ENCODE measurements around the gene ITCH.
"Not testable (repeated sequence)": the region's sequence is repeated elsewhere in the genome, so short reads cannot be mapped to it uniquely, and the experiment has no call there.

DNA sequence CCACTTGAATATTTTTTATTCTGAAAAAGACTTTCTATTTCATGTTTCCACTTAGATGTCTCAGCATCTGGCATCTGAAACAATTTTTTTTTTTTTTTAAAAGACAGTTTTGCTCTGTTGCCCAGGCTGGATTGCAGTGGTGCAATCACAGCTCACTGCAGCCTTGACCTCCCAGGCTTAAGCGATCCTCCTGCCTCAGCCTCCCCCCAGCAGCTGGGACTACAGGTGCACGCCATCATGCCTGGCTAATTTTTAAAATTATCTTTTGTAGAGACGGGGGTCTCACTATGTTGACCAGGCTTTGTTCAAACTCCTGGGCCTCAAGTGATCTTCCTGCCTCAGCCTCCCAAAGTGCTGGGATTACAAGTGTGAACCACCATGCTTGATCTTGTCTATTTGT, 42.9 kb downstream of the ITCH start:
- TF ChIP-seq, protein P1, sequence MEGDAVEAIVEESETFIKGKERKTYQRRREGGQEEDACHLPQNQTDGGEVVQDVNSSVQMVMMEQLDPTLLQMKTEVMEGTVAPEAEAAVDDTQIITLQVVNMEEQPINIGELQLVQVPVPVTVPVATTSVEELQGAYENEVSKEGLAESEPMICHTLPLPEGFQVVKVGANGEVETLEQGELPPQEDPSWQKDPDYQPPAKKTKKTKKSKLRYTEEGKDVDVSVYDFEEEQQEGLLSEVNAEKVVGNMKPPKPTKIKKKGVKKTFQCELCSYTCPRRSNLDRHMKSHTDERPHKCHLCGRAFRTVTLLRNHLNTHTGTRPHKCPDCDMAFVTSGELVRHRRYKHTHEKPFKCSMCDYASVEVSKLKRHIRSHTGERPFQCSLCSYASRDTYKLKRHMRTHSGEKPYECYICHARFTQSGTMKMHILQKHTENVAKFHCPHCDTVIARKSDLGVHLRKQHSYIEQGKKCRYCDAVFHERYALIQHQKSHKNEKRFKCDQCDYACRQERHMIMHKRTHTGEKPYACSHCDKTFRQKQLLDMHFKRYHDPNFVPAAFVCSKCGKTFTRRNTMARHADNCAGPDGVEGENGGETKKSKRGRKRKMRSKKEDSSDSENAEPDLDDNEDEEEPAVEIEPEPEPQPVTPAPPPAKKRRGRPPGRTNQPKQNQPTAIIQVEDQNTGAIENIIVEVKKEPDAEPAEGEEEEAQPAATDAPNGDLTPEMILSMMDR (IDR thresholded peaks at IDR 0.05), result not testable (repeated sequence)
- not testable (repeated sequence) for TF ChIP-seq POLR2AphosphoS5, POLR2A (IDR thresholded peaks at IDR 0.05)

Measured in transverse colon (tissue), 4 donors.